Adrenal gland (tissue), 12 donors: ENCODE data around the gene DUSP22. TPM values are rescaled to one million over a fixed set of nuclear protein-coding genes. Genes with fewer than 3 reads are reported as not detected.

ENCODE experiments used
- DNase-seq, 7 donors: peaks; one replicate each; pipeline ENCODE4 v3.0.0-alpha.2; 2019 to 2020
- H3K27ac ChIP-seq, 5 donors: fragments of 200-600 bp; sonication (generic) in 4 of 5; 1 replicate in 3 of 5; 2 replicates in 2 of 5; pipeline versions ENCODE4 v1.5.1 to v1.8.0; 2016 to 2020; ENCODE audit warnings: mild to moderate bottlenecking in 1 of 5
- H3K27me3 ChIP-seq: fragments of 200-600 bp; 2 replicates; pipeline ENCODE4 v1.8.0; 2021
- H3K36me3 ChIP-seq, 2 donors: fragments of 200-600 bp; replicated peaks in 1 of 2; 1 replicate in 1 of 2; 2 replicates in 1 of 2; pipeline versions ENCODE4 v1.5.1 to v1.8.0; 2018 to 2022
- H3K4me1 ChIP-seq, 2 donors: fragments of 200-600 bp; replicated peaks in 1 of 2; 1 replicate in 1 of 2; 2 replicates in 1 of 2; pipeline versions ENCODE4 v1.5.1 to v1.8.0; 2018 to 2021
- H3K4me3 ChIP-seq, 4 donors: fragments of 200-600 bp; sonication (generic) in 3 of 4; one replicate each; pipeline ENCODE4 v1.5.1; 2016 to 2018
- H3K9me3 ChIP-seq, 3 donors: fragments of 200-600 bp; sonication (generic) in 1 of 3; replicated peaks in 1 of 3; 1 replicate in 2 of 3; 2 replicates in 1 of 3; pipeline versions ENCODE4 v1.5.1 to v1.8.0; 2016 to 2021
- CTCF ChIP-seq, 6 experiments: fragments of 450-650 bp in 4 of 6; fragments of 200-600 bp in 2 of 6; sonication (generic) in 1 of 6; IDR thresholded peaks; 1 replicate in 5 of 6; 2 replicates in 1 of 6; pipeline versions ENCODE4 v1.5.1 to v1.8.0; 2016 to 2021; ENCODE audit warnings: antibody characterized with exemption in 6 of 6, mild to moderate bottlenecking in 2 of 6, moderate library complexity in 1 of 6
- POLR2A ChIP-seq, 2 donors: fragments of 450-650 bp; IDR thresholded peaks; one replicate each; pipeline ENCODE4 v1.6.1; 2017; ENCODE audit warnings: antibody characterized with exemption in 2 of 2, mild to moderate bottlenecking in 2 of 2, moderate library complexity in 1 of 2
- WGBS, 4 donors: extraction: QIAGEN DNeasy Blood & Tissue Kit in 2 of 4; methylation state at CpG; one replicate each; pipeline versions ENCODE4 v1.1.5 to v1.1.7; 2013 to 2017; 5-methylcytosine and 5-hydroxymethylcytosine counted together
- intact Hi-C, 2 donors: fragments of 100-400 bp; cut with DNase I; formaldehyde crosslinking; loops; one replicate each; pipeline versions ENCODE4 v1.14.1 to v1.15.0; 2022 to 2023
- polyA plus RNA-seq, 3 donors: library from polyadenylated mRNA; stranded (reverse); fragments of 200-250 nt in 2 of 3; fragments of 350-450 nt in 1 of 3; fragmentation: Illumina TruSeq in 1 of 3; extraction: RNeasy Lipid Tissue Mini Kit (QIAGEN cat#74804) in 1 of 3; gene quantifications; one replicate each; pipeline ENCODE4 v1.2.3, GENCODE V29; 2013 to 2014
- total RNA-seq, 9 donors: library from RNA; depleted of rRNA in 4 of 9; stranded (reverse); fragments of >200 nt in 4 of 9; fragments of 120-200 nt in 1 of 9; fragmentation: NEBNext Ultra II Directional in 1 of 9; extraction: Animal tissue kit (Norgen Biotek cat#: 25700) in 1 of 9; gene quantifications; one replicate each; pipeline versions ENCODE4 v1.1.0 to v1.2.4, GENCODE V29; 2013 to 2023
- donor health status: healthy with polysubstance abuse.
- donor health status: Bipolar disorder and iron deficiency.
- donor health status: DM: yes; HTN: yes; CAD: no.
- donor health status: DM: no; HTN: no; CAD: no.
- donor health status: DM: no; HTN: no; CAD: no.
- donor health status: DM: yes; HTN: yes; CAD: no.

DUSP22 gene
- total and polyA plus RNA-seq, 12 donors, result 16.7 to 39.3 (median 25.9) TPM

- 76 to 85% (median 80%) methylated on average over 5 of the region's 5 CpGs for WGBS, 4 donors
These were observed 60.2 kb downstream of the DUSP22 start for GRCh38 chr6:352474-352873.

GRCh38 chr6:352896-353470, 60.7 kb downstream of the DUSP22 start:
- no peak for DNase-seq
- no peak overlapping the region for H3K27ac ChIP-seq

More at GRCh38 chr6:352474-352873, 60.2 kb downstream of the DUSP22 start:
- Histone ChIP-seq H3K4me1 (no peaks in the 10 kb centered on the region), H3K4me3 (no peak overlapping the region), H3K27ac (no peak overlapping the region), H3K36me3 (peaks cover 0 to 10% of the 10 kb centered on the region in 2 donors), H3K27me3 (no peaks in the 10 kb centered on the region), H3K9me3 (no peaks in the 10 kb centered on the region)
- TF ChIP-seq POLR2A (IDR thresholded peaks at IDR 0.05) (no peak), CTCF (IDR thresholded peaks at IDR 0.05) (no peak)
- DNase-seq, result no peak
- intact Hi-C loops, result no loop called here

GRCh38 chr6:353642-354614, 61.6 kb downstream of the DUSP22 start:
- 75 to 77% (median 76%) methylated on average over 18 of the region's 18 CpGs for WGBS, 4 donors
- no peak overlapping the region for H3K27ac ChIP-seq
- H3K27me3 ChIP-seq, result no peaks in the 10 kb centered on the region
- peak in 2 of 7 donors; percentile 35 to 37 for DNase-seq
- peaks cover 0 to 2% of the 10 kb centered on the region in 2 donors for H3K36me3 ChIP-seq
- no peak overlapping the region for H3K4me3 ChIP-seq
- TF ChIP-seq CTCF (IDR thresholded peaks at IDR 0.05) (no peak), POLR2A (IDR thresholded peaks at IDR 0.05) (no peak)
- no peaks in the 10 kb centered on the region for H3K4me1 ChIP-seq
- H3K9me3 ChIP-seq, result no peaks in the 10 kb centered on the region
- intact Hi-C loops, result no loop called here

More at GRCh38 chr6:352896-353470, 60.7 kb downstream of the DUSP22 start:
- H3K4me1 ChIP-seq, result no peaks in the 10 kb centered on the region
- H3K4me3 ChIP-seq, result no peak overlapping the region
- intact Hi-C loops, result no loop called here
- H3K36me3 ChIP-seq, result peaks cover 0 to 10% of the 10 kb centered on the region in 2 donors
- 75 to 79% (median 77%) methylated on average over 11 of the region's 11 CpGs for WGBS, 4 donors
- no peaks in the 10 kb centered on the region for H3K27me3 ChIP-seq
- H3K9me3 ChIP-seq, result no peaks in the 10 kb centered on the region
- TF ChIP-seq POLR2A (IDR thresholded peaks at IDR 0.05), result no peak
- no peak for TF ChIP-seq CTCF (IDR thresholded peaks at IDR 0.05)

GRCh38 chr6:354631-355280, 62.5 kb downstream of the DUSP22 start:
- no peak for DNase-seq
- H3K27me3 ChIP-seq, result no peaks in the 10 kb centered on the region
- H3K9me3 ChIP-seq, result no peaks in the 10 kb centered on the region
- H3K27ac ChIP-seq, result no peak overlapping the region
- H3K4me1 ChIP-seq, result no peaks in the 10 kb centered on the region
- TF ChIP-seq POLR2A (IDR thresholded peaks at IDR 0.05) (no peak), CTCF (IDR thresholded peaks at IDR 0.05) (no peak)
- 84 to 92% (median 88%) methylated on average over 15 of the region's 15 CpGs for WGBS, 4 donors
- no peak overlapping the region for H3K4me3 ChIP-seq
- intact Hi-C loops, result no loop called here
- no peaks in the 10 kb centered on the region for H3K36me3 ChIP-seq
